ENCODE measurements around the gene ABCB1.
"Not testable (repeated sequence)": the region's sequence is repeated elsewhere in the genome, so short reads cannot be mapped to it uniquely, and the experiment has no call there.

Gene ABCB1

DNA sequence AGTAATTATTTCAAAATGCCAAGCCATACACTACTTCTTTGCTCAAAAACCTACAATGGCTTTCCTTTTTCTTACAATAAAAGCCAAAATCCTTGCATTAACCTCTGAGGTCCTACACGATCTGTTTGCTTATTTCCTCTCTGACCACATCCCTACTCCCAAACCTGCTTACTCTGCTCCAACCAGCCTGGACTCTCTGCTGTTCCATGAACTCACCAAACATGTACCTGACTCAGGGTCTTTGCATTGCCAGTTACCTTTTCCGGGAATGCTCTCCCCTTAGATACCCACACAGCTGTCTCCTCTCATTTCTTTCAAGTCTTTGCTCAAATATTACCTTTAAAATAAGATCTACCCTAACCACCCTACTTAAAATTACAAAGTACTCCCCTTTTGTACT, 127.5 kb downstream of the ABCB1 start:
- DNase-seq (ENCODE audit: low spot score) = no peak

DNA sequence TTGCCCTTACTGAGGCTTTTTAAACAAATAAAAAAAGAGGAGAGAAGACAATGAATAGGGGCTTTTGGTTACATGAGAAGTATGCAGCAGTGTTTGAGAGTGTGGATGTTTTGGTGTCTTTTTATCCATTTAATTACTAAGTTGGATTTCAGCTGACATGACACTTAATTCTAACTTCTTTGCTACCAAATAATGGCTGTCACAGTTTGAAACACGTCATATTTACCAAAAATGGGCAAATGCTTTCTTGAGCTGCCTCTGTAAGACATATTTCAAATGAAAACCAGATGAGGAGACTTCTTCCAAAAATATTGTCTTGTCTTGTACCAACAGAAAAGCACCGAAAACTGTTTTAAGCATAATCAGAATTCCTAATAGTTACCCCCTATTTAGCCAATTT, 129.2 kb downstream of the ABCB1 start:
- no peak for DNase-seq (ENCODE audit: low spot score)

DNA sequence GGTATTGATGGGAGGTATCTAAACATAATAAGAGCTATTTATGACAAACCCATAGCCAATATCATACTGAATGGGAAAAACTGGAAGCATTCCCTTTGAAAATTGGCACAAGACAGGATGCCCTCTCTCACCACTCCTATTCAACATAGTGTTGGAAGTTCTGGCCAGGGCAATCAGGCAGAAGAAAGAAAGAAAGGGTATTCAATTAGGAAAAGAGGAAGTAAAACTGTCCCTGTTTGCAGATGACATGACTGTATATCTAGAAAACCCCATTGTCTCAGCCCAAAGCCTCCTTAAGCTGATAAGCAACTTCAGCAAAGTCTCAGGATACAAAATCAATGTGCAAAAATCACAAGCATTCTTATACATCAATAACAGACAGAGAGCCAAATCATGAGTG, 131.5 kb downstream of the ABCB1 start:
- not testable (repeated sequence) for DNase-seq (ENCODE audit: low spot score)

DNA sequence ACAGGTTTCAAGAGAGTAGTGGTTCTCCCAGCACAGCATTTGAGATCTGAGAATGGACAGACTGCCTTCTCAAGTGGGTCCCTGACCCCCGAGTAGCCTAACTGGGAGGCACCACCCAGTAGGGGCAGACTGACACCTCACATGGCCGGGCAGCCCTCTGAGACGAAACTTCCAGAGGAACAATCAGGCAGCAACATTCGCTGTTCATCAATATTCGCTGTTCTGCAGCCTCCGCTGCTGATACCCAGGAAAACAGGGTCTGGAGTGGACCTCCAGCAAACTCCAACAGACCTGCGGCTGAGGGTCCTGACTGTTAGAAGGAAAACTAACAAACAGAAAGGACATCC, 135.2 kb downstream of the ABCB1 start:
- not testable (repeated sequence) for DNase-seq (ENCODE audit: low spot score)

DNA sequence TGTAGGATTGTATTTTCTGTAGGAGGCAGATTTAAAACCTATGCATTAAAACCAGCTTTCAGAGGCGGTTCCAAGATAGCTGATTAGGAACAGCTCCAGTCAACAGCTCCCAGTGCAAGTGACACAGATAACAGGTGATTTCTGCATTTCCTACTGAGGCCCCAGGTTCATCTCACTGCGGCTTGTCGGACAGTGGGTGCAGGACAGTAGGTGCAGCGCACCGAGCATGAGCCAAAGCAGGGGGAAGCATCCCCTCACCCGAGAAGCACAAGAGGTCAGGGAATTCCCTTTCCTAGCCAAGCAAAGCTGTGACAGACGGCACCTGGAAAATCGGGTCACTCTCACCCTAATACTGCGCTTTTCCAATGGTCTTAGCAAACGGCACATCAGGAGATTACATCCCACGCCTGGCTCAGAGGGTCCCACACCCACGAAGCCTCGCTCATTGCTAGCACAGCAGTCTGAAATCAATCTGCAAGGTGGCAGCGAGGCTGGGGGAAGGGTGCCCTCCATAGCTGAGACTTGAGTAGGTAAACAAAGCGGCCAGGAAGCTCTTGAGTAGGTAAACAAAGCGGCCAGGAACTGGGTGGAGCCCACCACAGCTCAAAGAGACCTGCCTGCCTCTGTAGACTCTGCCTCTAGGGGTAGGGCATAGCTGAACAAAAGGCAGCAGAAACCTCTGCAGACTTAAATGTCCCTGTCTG, 135.7 kb downstream of the ABCB1 start:
- DNase-seq (ENCODE audit: low spot score) = not testable (repeated sequence)

DNA sequence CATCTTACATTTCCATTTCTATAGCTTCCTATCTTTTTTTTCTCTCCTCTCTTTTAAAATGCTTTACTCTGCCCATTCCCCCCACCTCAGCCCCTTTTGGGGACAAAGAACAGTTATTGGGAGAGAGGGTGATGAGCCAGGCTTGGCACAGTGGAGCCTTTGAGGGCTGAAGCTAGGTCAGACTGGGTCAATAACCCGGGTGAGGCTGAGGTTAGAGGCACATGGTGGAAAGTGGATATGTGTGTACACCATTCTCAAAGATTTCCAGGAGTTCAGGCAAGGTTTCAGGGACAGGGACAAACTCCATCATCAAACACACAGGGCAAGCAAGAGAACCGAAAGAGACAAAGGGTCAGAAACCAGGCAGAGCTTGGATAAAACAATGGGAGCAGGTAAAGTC, 136.7 kb downstream of the ABCB1 start:
- no peak for DNase-seq (ENCODE audit: low spot score)

DNA sequence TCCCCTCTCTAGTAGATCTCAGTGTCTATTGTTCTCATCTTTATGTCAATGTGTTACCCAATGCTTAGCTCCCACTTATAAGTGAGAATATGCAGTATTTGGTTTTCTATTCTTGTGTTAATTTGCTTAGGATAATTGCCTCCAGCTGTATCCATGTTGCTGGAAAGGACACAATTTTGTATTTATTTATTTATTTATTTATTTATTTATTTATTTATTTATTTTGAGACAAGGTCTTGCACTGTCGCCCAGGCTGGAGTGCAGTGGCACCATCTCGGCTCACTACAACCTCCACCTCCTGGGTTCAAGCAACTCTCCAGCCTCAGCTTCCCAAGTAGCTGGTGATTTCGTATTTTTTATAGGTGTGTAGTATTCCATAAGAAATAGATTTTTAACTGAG, 140.2 kb downstream of the ABCB1 start:
- DNase-seq (ENCODE audit: low spot score) = not testable (repeated sequence)

DNA sequence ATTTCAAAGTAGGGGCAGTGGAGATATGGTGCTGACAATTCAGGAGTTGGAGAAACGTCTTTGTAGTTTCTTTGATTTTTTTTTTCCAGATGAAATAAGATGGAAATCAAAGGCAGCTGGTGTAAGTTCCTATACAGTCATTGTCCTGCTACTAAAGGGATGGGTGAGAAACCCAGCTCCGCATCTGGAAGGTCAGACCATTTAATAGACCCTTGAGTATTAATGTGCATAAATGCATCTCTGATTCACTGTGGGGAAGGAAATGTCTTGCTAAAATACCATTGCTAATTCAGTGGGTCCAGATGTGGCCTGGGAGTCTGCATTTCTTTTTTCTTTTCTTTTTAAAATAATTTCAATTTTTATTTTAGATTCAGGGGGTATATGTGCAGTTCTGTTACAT, 140.7 kb downstream of the ABCB1 start:
- no peak for DNase-seq (ENCODE audit: low spot score)

DNA sequence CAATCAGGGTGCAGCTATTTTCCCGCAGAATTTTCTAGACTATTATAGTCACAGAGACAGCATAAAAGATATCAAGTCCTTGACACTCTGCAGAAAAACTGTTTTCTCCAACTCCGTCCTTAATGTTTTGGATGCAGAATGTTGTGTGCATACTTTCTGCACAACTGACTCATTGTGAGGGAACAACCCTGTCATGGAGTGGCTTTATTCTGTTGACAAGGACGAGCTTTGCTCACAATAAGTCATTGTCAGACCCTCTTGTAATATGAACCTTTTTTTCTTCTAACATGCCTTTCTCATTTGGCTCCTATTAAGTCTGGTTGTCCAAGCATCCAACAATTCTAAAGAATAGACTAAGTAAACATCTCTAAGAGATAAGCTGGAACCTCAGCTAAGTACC, 142.5 kb downstream of the ABCB1 start:
- DNase-seq (ENCODE audit: low spot score) = no peak

DNA sequence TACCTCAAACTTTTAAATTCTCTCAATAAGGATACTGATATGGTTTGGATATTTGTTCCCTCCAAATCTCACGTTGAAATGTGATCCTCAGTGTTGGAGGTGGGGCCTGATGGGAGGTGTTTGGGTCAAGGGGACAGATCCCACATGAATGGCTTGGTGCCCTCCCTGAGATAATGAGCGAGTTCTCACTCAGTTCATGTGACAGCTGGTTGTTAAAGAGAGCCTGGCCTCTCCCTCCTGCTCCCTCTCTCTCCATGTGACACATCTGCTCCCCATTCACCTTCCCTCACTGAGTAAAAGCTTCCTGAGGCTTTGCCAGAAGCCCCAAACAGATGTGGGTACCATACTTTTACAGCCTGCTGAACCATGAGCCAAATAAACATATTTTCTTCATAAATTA, 144.4 kb downstream of the ABCB1 start:
- no peak for DNase-seq (ENCODE audit: low spot score)

Data from AG08396 (cell line).